ENCODE results near the gene GBF1. TPM values are rescaled to one million over a fixed set of nuclear protein-coding genes. Genes with fewer than 3 reads are reported as not detected.
A peak's percentile ranks its signal among the peaks of the same experiment; 100 is the strongest.

The GBF1 gene
- total RNA-seq, 1 experiment from 2014 or later: 26.5 TPM

GRCh38 chr10:102395400-102396316, 150.3 kb downstream of the GBF1 start, which contains the start of gene NFKB2:
TSS of gene NFKB2 (plus strand) at chr10:102395705. CDS start at chr10:102395960, 255 bp downstream.
- peak; percentile 90 for DNase-seq (ENCODE audit: low read depth)

- DNase-seq (ENCODE audit: low read depth): no peak
Measured at GRCh38 chr10:102396317-102396650, 151.0 kb downstream of the GBF1 start.

GRCh38 chr10:102396730-102397151, 151.4 kb downstream of the GBF1 start:
- DNase-seq (ENCODE audit: low read depth): no peak

GRCh38 chr10:102397222-102398171, 152.2 kb downstream of the GBF1 start:
- DNase-seq (ENCODE audit: low read depth): no peak

- DNase-seq (ENCODE audit: low read depth): no peak
Measured at GRCh38 chr10:102398172-102399020, 153.1 kb downstream of the GBF1 start.

GRCh38 chr10:102399217-102400021, 154.1 kb downstream of the GBF1 start:
- peak; percentile 89 for DNase-seq (ENCODE audit: low read depth)

GRCh38 chr10:102400076-102400475, 154.7 kb downstream of the GBF1 start:
- DNase-seq (ENCODE audit: low read depth): no peak

GRCh38 chr10:102400598-102401341, 155.4 kb downstream of the GBF1 start:
- DNase-seq (ENCODE audit: low read depth): no peak

GRCh38 chr10:102401342-102401654, 156.0 kb downstream of the GBF1 start:
- DNase-seq (ENCODE audit: low read depth): no peak

- DNase-seq (ENCODE audit: low read depth): peak; percentile 68
Measured at GRCh38 chr10:102401735-102402511, 156.6 kb downstream of the GBF1 start.

GRCh38 chr10:102402512-102402896, 157.2 kb downstream of the GBF1 start:
- DNase-seq (ENCODE audit: low read depth): no peak

- no peak for DNase-seq (ENCODE audit: low read depth)
Measured at GRCh38 chr10:102403115-102403514, 157.8 kb downstream of the GBF1 start.

- no peak for DNase-seq (ENCODE audit: low read depth)
Measured at GRCh38 chr10:102404361-102405107, 159.2 kb downstream of the GBF1 start.

- no peak for DNase-seq (ENCODE audit: low read depth)
Measured at GRCh38 chr10:102405108-102405571, 159.8 kb downstream of the GBF1 start.

- no peak for DNase-seq (ENCODE audit: low read depth)
Measured at GRCh38 chr10:102405632-102406031, 160.3 kb downstream of the GBF1 start.

- DNase-seq (ENCODE audit: low read depth): no peak
Measured at GRCh38 chr10:102406815-102407214, 161.5 kb downstream of the GBF1 start.

- DNase-seq (ENCODE audit: low read depth): no peak
Measured at GRCh38 chr10:102407425-102408130, 162.2 kb downstream of the GBF1 start.
